Endodermal cell (in vitro differentiated cells): ENCODE data around the gene PLCG2. TPM values are rescaled to one million over a fixed set of nuclear protein-coding genes. Genes with fewer than 3 reads are reported as not detected.
"Not testable (repeated sequence)": the region's sequence is repeated elsewhere in the genome, so short reads cannot be mapped to it uniquely, and the experiment has no call there.

Experiments used
- DNase-seq: peaks from one replicate; pipeline ENCODE4 v3.0.0-alpha.2; 2017
- H3K27ac ChIP-seq: 2 replicates; pipeline ENCODE4 v1.5.1; 2013; ENCODE audit warnings: mild to moderate bottlenecking, low read depth, low read length, moderate library complexity
- H3K27me3 ChIP-seq: 2 replicates; pipeline ENCODE4 v1.6.1; 2013; ENCODE audit warnings: mild to moderate bottlenecking, low read length, moderate library complexity; ENCODE audit not compliant: insufficient read depth, control insufficient read depth, poor library complexity, severe bottlenecking
- H3K36me3 ChIP-seq: 2 replicates; pipeline ENCODE4 v1.7.0; 2013; ENCODE audit warnings: mild to moderate bottlenecking, low read length, moderate library complexity; ENCODE audit not compliant: control insufficient read depth, insufficient read depth
- H3K4me1 ChIP-seq: one replicate; pipeline ENCODE4 v1.7.0; 2013; ENCODE audit warnings: low read length; ENCODE audit not compliant: control insufficient read depth, insufficient read depth
- H3K4me3 ChIP-seq: 2 replicates; pipeline ENCODE4 v1.5.1; 2013; ENCODE audit warnings: mild to moderate bottlenecking, low read length, moderate library complexity
- H3K9ac ChIP-seq: 2 replicates; pipeline ENCODE4 v1.6.1; 2013; ENCODE audit warnings: mild to moderate bottlenecking, low read length, moderate library complexity; ENCODE audit not compliant: poor library complexity, severe bottlenecking; ENCODE audit errors: extremely low read depth
- H3K9me3 ChIP-seq: 2 replicates; pipeline ENCODE4 v1.6.1; 2013; ENCODE audit warnings: mild to moderate bottlenecking, low read length, moderate library complexity; ENCODE audit not compliant: control insufficient read depth
- H3K27ac Mint-ChIP-seq: 2 replicates; pipeline ENCODE4 v1.8.0; 2020; ENCODE audit warnings: mixed read lengths
- H3K27me3 Mint-ChIP-seq: 2 replicates; pipeline ENCODE4 v1.8.0; 2021; ENCODE audit warnings: mild to moderate bottlenecking, mixed read lengths; ENCODE audit not compliant: insufficient read depth
- H3K36me3 Mint-ChIP-seq: 2 replicates; pipeline ENCODE4 v1.8.0; 2020; ENCODE audit warnings: low read depth, mixed read lengths
- H3K4me1 Mint-ChIP-seq: 2 replicates; pipeline ENCODE4 v1.8.0; 2020; ENCODE audit warnings: mixed read lengths
- H3K4me3 Mint-ChIP-seq: 2 replicates; pipeline ENCODE4 v1.8.0; 2020; ENCODE audit warnings: mild to moderate bottlenecking, moderate library complexity, mixed read lengths
- H3K9me3 Mint-ChIP-seq: 2 replicates; pipeline ENCODE4 v1.8.0; 2020; ENCODE audit warnings: mild to moderate bottlenecking, mixed read lengths
- CTCF ChIP-seq: fragments of 200-600 bp; sonication (generic); conservative IDR thresholded peaks from 2 replicates; pipeline ENCODE4 v1.5.0; 2021; ENCODE audit warnings: antibody characterized with exemption, mild to moderate bottlenecking
- WGBS, 2 experiments: methylation state at CpG; one replicate each; pipeline versions ENCODE4 v1.1.5 to v1.1.7; 2013; ENCODE audit warnings: missing lambda C conversion rate in 2 of 2, mixed read lengths in 1 of 2; ENCODE audit not compliant: insufficient coverage in 1 of 2, insufficient read length in 1 of 2; 5-methylcytosine and 5-hydroxymethylcytosine counted together
- total RNA-seq, 2 donors: library from RNA; stranded (reverse); fragmentation: NEBNext Ultra II Directional in 1 of 2; extraction: Animal tissue kit (Norgen Biotek cat#: 25700) in 1 of 2; gene quantifications; 2 replicates in 1 of 2; 3 replicates in 1 of 2; pipeline ENCODE4 v1.2.1, GENCODE V29; 2021

The PLCG2 gene
- total RNA-seq, 2 donors from 2014 or later, result 34.7 to 48.4 TPM

GRCh38 chr16:81739503-81739902 lies 39.6 kb upstream of the PLCG2 start:
- H3K4me3 ChIP-seq, result no peak overlapping the region
- H3K9me3 Mint-ChIP-seq, result no peaks in the 10 kb centered on the region
- H3K4me1 Mint-ChIP-seq, result peaks cover 7% of the 10 kb centered on the region
- H3K9me3 ChIP-seq, result no peaks in the 10 kb centered on the region
- no peaks in the 10 kb centered on the region for H3K36me3 Mint-ChIP-seq
- WGBS, 2 experiments, result 92 to 93% methylated on average over 8 of the region's 8 CpGs
- H3K9ac ChIP-seq, result no peak overlapping the region
- no peaks in the 10 kb centered on the region for H3K36me3 ChIP-seq
- H3K27ac Mint-ChIP-seq, result no peak overlapping the region
- H3K27me3 ChIP-seq, result no peaks in the 10 kb centered on the region
- TF ChIP-seq CTCF, result no peak
- no peaks in the 10 kb centered on the region for H3K4me1 ChIP-seq
- H3K27ac ChIP-seq, result no peak overlapping the region
- H3K4me3 Mint-ChIP-seq, result no peak overlapping the region
- H3K27me3 Mint-ChIP-seq, result peaks cover 3% of the 10 kb centered on the region
- DNase-seq, result no peak

- no peaks in the 10 kb centered on the region for H3K36me3 Mint-ChIP-seq
- H3K4me1 ChIP-seq, result no peaks in the 10 kb centered on the region
- H3K9ac ChIP-seq, result no peak overlapping the region
- no peaks in the 10 kb centered on the region for H3K27me3 ChIP-seq
- no peak overlapping the region for H3K4me3 Mint-ChIP-seq
- no peak overlapping the region for H3K4me3 ChIP-seq
- no peak overlapping the region for H3K27ac ChIP-seq
- no peak overlapping the region for H3K27ac Mint-ChIP-seq
- TF ChIP-seq CTCF, result no peak
- peaks cover 4% of the 10 kb centered on the region for H3K27me3 Mint-ChIP-seq
- H3K9me3 Mint-ChIP-seq, result no peaks in the 10 kb centered on the region
- H3K9me3 ChIP-seq, result no peaks in the 10 kb centered on the region
- peak; percentile 85 for DNase-seq
- peaks cover 7% of the 10 kb centered on the region for H3K4me1 Mint-ChIP-seq
- 83 to 97% methylated on average over 4 to 8 of the region's 8 CpGs for WGBS, 2 experiments
- no peaks in the 10 kb centered on the region for H3K36me3 ChIP-seq
These were observed 38.9 kb upstream of the PLCG2 start for GRCh38 chr16:81740169-81740568.

GRCh38 chr16:81741430-81741770 lies 37.7 kb upstream of the PLCG2 start:
- H3K9me3 Mint-ChIP-seq, H3K27me3 ChIP-seq, DNase-seq, H3K27ac Mint-ChIP-seq, H3K4me3 Mint-ChIP-seq, H3K4me1 Mint-ChIP-seq, H3K36me3 ChIP-seq, H3K4me1 ChIP-seq, H3K27ac ChIP-seq, H3K4me3 ChIP-seq, H3K9ac ChIP-seq, H3K9me3 ChIP-seq, H3K36me3 Mint-ChIP-seq, H3K27me3 Mint-ChIP-seq: not testable (repeated sequence)
- 91% methylated on average over 4 to 5 of the region's 6 CpGs for WGBS, 2 experiments

GRCh38 chr16:81744385-81744784 lies 34.7 kb upstream of the PLCG2 start:
- H3K36me3 Mint-ChIP-seq, result no peaks in the 10 kb centered on the region
- no peak overlapping the region for H3K4me3 ChIP-seq
- no peaks in the 10 kb centered on the region for H3K4me1 ChIP-seq
- H3K27me3 Mint-ChIP-seq, result peaks cover 4% of the 10 kb centered on the region
- DNase-seq, result no peak
- H3K4me3 Mint-ChIP-seq, result no peak overlapping the region
- H3K9me3 ChIP-seq, result no peaks in the 10 kb centered on the region
- H3K27ac ChIP-seq, result no peak overlapping the region
- no peak overlapping the region for H3K27ac Mint-ChIP-seq
- H3K4me1 Mint-ChIP-seq, result peaks cover 6% of the 10 kb centered on the region
- H3K27me3 ChIP-seq, result no peaks in the 10 kb centered on the region
- H3K36me3 ChIP-seq, result no peaks in the 10 kb centered on the region
- no peak overlapping the region for H3K9ac ChIP-seq
- H3K9me3 Mint-ChIP-seq, result no peaks in the 10 kb centered on the region
- 80 to 82% methylated on average over 4 of the region's 4 CpGs for WGBS, 2 experiments
- no peak for TF ChIP-seq CTCF
